IPS-20b (cell line): ENCODE measurements around the gene EFEMP2.

Experiments
- H3K27ac ChIP-seq: one replicate; pipeline ENCODE4 v1.5.1; 2013; ENCODE audit warnings: low read length
- H3K27me3 ChIP-seq: 2 replicates; pipeline ENCODE4 v1.6.1; 2013; ENCODE audit warnings: mild to moderate bottlenecking, low read length, inconsistent platforms; ENCODE audit not compliant: insufficient read depth
- H3K36me3 ChIP-seq: 2 replicates; pipeline ENCODE4 v1.6.1; 2013; ENCODE audit warnings: low read depth, mild to moderate bottlenecking, inconsistent platforms, low read length, moderate library complexity; ENCODE audit not compliant: insufficient read depth
- H3K4me1 ChIP-seq: 2 replicates; pipeline ENCODE4 v1.6.1; 2013; ENCODE audit warnings: mild to moderate bottlenecking, control low read depth, inconsistent platforms, low read length, moderate library complexity; ENCODE audit not compliant: insufficient read depth
- H3K4me3 ChIP-seq: 2 replicates; pipeline ENCODE4 v1.5.1; 2013; ENCODE audit warnings: mild to moderate bottlenecking, low read length, inconsistent platforms
- H3K9ac ChIP-seq: 2 replicates; pipeline ENCODE4 v1.6.1; 2013; ENCODE audit warnings: low read depth, mild to moderate bottlenecking, inconsistent platforms, low read length, moderate library complexity
- H3K9me3 ChIP-seq: 2 replicates; pipeline ENCODE4 v1.6.1; 2013; ENCODE audit warnings: mild to moderate bottlenecking, low read depth, low read length, inconsistent platforms; ENCODE audit not compliant: insufficient read depth

The EFEMP2 gene

GRCh38 chr11:65872586-65873317 is at the start of gene EFEMP2:
Gene EFEMP2, minus strand, starts transcription at chr11:65872800. Its CDS starts 446 bp downstream, at chr11:65872354.
- H3K4me1 ChIP-seq = no peaks in the 10 kb centered on the region
- H3K9me3 ChIP-seq = no peaks in the 10 kb centered on the region
- peak within 1 kb of the TSS; percentile 65 for H3K4me3 ChIP-seq
- peak within 1 kb of the TSS; percentile 56; the same call in 1 of the 2 replicates for H3K9ac ChIP-seq
- no peak within 1 kb of the TSS for H3K27ac ChIP-seq
- peaks cover 28% of the 10 kb centered on the region for H3K27me3 ChIP-seq
- no peaks in the 10 kb centered on the region for H3K36me3 ChIP-seq

- Histone ChIP-seq H3K36me3 (peaks cover 15% of the 10 kb centered on the region), H3K9ac (no peak overlapping the region), H3K4me3 (no peak overlapping the region), H3K27me3 (no peaks in the 10 kb centered on the region), H3K27ac (no peak overlapping the region), H3K9me3 (no peaks in the 10 kb centered on the region), H3K4me1 (no peaks in the 10 kb centered on the region)
Measured at GRCh38 chr11:65921876-65922275, 49.3 kb upstream of the EFEMP2 start.

GRCh38 chr11:65921033-65921555 is 48.5 kb upstream of the EFEMP2 start:
- no peak overlapping the region for H3K4me3 ChIP-seq
- H3K9me3 ChIP-seq = no peaks in the 10 kb centered on the region
- no peaks in the 10 kb centered on the region for H3K4me1 ChIP-seq
- no peaks in the 10 kb centered on the region for H3K27me3 ChIP-seq
- H3K36me3 ChIP-seq = peaks cover 15% of the 10 kb centered on the region
- H3K9ac ChIP-seq = no peak overlapping the region
- H3K27ac ChIP-seq = no peak overlapping the region

- peaks cover 15% of the 10 kb centered on the region for H3K36me3 ChIP-seq
- peaks cover 2% of the 10 kb centered on the region; the same call in 1 of the 2 replicates for H3K4me1 ChIP-seq
- peak overlapping the region; percentile 71; the same call in 1 of the 2 replicates for H3K9ac ChIP-seq
- H3K27me3 ChIP-seq = no peaks in the 10 kb centered on the region
- H3K4me3 ChIP-seq = peak overlapping the region; percentile 81
- no peak overlapping the region for H3K27ac ChIP-seq
- H3K9me3 ChIP-seq = no peaks in the 10 kb centered on the region
Measured at GRCh38 chr11:65920372-65920802, 47.8 kb upstream of the EFEMP2 start.

GRCh38 chr11:65919573-65920371 is 47.2 kb upstream of the EFEMP2 start:
- H3K27me3 ChIP-seq = no peaks in the 10 kb centered on the region
- H3K27ac ChIP-seq = no peak overlapping the region
- peak overlapping the region; percentile 71; the same call in 1 of the 2 replicates for H3K9ac ChIP-seq
- peak overlapping the region; percentile 81 for H3K4me3 ChIP-seq
- H3K4me1 ChIP-seq = peaks cover 6% of the 10 kb centered on the region; the same call in 1 of the 2 replicates
- peaks cover 15% of the 10 kb centered on the region for H3K36me3 ChIP-seq
- no peaks in the 10 kb centered on the region for H3K9me3 ChIP-seq

GRCh38 chr11:65919141-65919572 is 46.6 kb upstream of the EFEMP2 start, which contains the start of gene DRAP1:
Gene DRAP1, plus strand, starts transcription at chr11:65919426. Its CDS starts 76 bp downstream, at chr11:65919502.
- Histone ChIP-seq H3K9ac (peak within 1 kb of the TSS; percentile 94), H3K36me3 (peaks cover 15% of the 10 kb centered on the region), H3K4me1 (peaks cover 6% of the 10 kb centered on the region; the same call in 1 of the 2 replicates), H3K27ac (peak within 1 kb of the TSS; percentile 55), H3K27me3 (no peaks in the 10 kb centered on the region), H3K4me3 (peak within 1 kb of the TSS; percentile 97), H3K9me3 (no peaks in the 10 kb centered on the region)

GRCh38 chr11:65918211-65919140 is 45.9 kb upstream of the EFEMP2 start, which contains the start of gene C11orf68:
Gene C11orf68, minus strand, starts transcription at chr11:65919062. Its CDS starts 31 bp downstream, at chr11:65919031.
- H3K27ac ChIP-seq = peak within 1 kb of the TSS; percentile 55
- H3K4me1 ChIP-seq = peaks cover 6% of the 10 kb centered on the region; the same call in 1 of the 2 replicates
- H3K36me3 ChIP-seq = peaks cover 15% of the 10 kb centered on the region

GRCh38 chr11:65917434-65918210 is 45.0 kb upstream of the EFEMP2 start:
- no peaks in the 10 kb centered on the region for H3K9me3 ChIP-seq
- H3K27me3 ChIP-seq = no peaks in the 10 kb centered on the region
- H3K36me3 ChIP-seq = peaks cover 8% of the 10 kb centered on the region
- H3K9ac ChIP-seq = peak overlapping the region; percentile 94; the same call in 1 of the 2 replicates
- H3K4me3 ChIP-seq = peak overlapping the region; percentile 97
- no peak overlapping the region for H3K27ac ChIP-seq
- H3K4me1 ChIP-seq = peaks cover 6% of the 10 kb centered on the region; the same call in 1 of the 2 replicates

More at GRCh38 chr11:65918211-65919140, 45.9 kb upstream of the EFEMP2 start, which contains the start of gene C11orf68:
- Histone ChIP-seq H3K27me3 (no peaks in the 10 kb centered on the region), H3K9ac (peak within 1 kb of the TSS; percentile 94), H3K9me3 (no peaks in the 10 kb centered on the region), H3K4me3 (peak within 1 kb of the TSS; percentile 97)

GRCh38 chr11:65917077-65917433 is 44.5 kb upstream of the EFEMP2 start:
- Histone ChIP-seq H3K9ac (no peak overlapping the region), H3K4me1 (peaks cover 7% of the 10 kb centered on the region; the same call in 1 of the 2 replicates), H3K9me3 (no peaks in the 10 kb centered on the region), H3K4me3 (no peak overlapping the region), H3K36me3 (peaks cover 2% of the 10 kb centered on the region; the same call in 1 of the 2 replicates), H3K27me3 (peaks cover 3% of the 10 kb centered on the region; the same call in 1 of the 2 replicates), H3K27ac (no peak overlapping the region)

- Histone ChIP-seq H3K4me3 (no peak overlapping the region), H3K27me3 (peaks cover 5% of the 10 kb centered on the region; the same call in 1 of the 2 replicates), H3K36me3 (no peaks in the 10 kb centered on the region), H3K4me1 (peaks cover 9% of the 10 kb centered on the region; the same call in 1 of the 2 replicates), H3K9ac (no peak overlapping the region), H3K9me3 (no peaks in the 10 kb centered on the region), H3K27ac (no peak overlapping the region)
Measured at GRCh38 chr11:65916391-65916790, 43.8 kb upstream of the EFEMP2 start.
